Measurements from ENCODE around the gene NLRP7.
"Not testable (repeated sequence)": the region's sequence is repeated elsewhere in the genome, so short reads cannot be mapped to it uniquely, and the experiment has no call there.

The NLRP7 gene

DNA sequence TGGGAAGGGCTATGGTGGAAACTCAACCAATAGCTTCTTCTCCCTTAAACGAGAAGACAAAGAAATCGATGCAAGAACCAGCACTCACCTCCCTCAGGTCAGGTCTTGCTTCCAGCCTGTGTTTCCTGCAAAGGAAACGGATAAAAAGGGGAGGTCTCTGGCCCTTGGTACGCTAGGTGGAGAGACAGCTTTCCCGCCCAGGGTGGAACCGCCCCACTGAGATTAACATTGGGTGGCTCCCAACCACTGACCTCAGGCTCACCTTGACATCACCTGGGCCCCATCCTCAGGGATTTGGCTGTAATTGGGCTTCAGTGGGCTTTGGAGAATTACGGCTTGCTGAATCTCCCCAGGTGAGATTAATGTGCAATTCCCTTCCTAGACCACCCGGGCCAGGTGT is at the start of gene NLRP7:
TSS of gene NLRP7 (minus strand) at position 150 of the 400 bp plus-strand sequence.
- no peak for DNase-seq

DNA sequence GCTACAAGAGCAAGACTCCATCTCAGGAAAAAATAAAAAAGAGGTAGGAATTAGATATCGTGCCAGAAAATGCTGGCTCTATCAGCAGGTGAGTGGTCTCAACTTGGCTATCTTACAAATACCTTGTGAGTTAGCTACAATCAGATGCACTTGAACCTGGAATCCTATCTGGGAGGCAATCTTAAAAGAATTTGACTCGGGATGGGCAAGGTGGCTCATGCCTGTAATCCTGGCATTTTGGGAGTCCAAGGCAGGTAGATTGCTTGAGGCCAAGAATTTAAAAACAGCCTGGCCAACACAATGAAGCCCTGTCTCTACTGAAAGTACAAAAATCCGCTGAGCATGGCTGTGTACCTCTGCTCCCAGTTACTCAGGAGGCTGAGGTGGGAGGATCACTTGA is 48.2 kb upstream of the NLRP7 start:
- DNase-seq: no peak

DNA sequence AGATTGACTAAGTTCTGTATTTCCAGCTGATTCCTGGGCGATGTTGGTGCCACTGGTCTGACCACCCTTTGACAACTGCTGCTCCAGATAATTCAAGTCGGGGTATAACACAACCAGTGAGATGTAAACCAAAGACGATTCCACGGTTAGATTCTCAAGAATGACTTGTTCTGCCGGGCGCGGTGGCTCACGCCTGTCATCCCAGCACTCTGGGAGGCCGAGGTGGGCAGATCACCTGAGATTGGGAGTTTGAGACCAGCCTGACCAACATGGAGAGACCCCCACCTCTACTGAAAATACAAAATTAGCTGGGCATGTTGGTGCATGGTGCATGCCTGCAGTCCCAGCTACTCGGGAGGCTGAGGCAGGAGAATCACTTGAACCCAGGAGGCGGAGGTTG is 42.2 kb upstream of the NLRP7 start:
- not testable (repeated sequence) for DNase-seq

DNA sequence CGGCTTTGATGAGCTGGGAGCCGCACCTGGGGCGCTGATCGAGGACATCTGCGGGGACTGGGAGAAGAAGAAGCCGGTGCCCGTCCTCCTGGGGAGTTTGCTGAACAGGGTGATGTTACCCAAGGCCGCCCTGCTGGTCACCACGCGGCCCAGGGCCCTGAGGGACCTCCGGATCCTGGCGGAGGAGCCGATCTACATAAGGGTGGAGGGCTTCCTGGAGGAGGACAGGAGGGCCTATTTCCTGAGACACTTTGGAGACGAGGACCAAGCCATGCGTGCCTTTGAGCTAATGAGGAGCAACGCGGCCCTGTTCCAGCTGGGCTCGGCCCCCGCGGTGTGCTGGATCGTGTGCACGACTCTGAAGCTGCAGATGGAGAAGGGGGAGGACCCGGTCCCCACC is 35.2 kb upstream of the NLRP7 start:
- DNase-seq: not testable (repeated sequence)

DNA sequence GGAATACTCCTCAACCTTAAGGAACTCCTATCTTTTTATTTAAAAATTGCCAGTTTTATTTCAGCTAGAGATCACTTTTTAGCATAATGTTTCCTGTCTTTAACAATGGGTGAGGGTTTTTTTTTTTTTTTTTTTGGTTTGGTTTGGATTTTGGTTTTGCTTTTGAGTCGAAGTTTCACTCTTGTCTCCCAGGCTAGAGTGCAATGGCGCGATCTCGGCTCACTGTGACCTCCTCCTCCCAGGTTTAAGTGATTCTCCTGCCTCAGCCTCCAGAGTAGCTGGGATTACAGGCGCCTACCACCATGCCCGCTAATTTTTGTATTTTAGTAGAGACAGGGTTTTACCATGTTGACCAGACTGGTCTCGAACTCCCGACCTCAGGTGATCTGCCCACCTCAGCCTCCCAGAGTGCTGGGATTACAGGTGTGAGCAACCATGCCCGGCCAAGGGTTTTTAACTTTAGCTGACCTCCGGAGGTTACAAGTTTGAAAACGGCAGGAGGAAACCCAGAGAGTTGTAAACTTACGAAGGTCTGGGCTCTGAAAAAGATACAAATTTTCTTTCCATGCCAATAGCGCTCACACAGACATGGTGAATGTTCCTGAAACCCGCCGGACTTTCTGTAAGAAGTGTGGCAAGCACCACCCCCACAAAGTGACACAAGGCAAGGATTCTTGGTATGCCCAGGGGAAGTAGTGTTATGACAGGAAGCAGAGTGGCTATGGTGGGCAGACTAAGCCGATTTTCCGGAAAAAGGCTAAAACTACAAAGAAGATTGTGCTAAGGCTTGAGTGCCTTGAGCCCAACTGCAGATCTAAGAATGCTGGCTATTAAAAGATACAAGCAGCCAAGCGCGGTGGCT is 26.1 kb upstream of the NLRP7 start:
- DNase-seq: not testable (repeated sequence)

GRCh38 chr19:54971446-54971845 is 24.1 kb upstream of the NLRP7 start:
- not testable (repeated sequence) for DNase-seq

DNA sequence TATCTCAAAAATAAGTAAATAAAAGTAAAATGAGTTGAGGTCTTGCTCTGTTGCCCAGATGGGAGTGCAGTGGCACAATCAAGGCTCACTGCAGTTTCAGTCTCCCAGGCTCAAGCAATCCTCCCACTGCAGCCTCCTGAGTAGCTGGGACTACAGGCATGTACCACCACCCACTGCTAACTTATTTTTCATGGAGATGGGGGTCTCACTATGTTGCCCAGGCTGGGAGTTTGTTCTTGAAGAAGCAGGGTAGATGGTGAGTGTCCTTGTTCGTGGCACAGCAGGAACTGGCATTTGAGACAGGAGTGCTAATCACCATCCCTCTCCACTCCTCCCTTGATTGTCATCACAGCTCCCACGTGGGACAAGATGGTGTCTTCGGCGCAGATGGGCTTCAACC is 22.3 kb upstream of the NLRP7 start:
- no peak for DNase-seq

DNA sequence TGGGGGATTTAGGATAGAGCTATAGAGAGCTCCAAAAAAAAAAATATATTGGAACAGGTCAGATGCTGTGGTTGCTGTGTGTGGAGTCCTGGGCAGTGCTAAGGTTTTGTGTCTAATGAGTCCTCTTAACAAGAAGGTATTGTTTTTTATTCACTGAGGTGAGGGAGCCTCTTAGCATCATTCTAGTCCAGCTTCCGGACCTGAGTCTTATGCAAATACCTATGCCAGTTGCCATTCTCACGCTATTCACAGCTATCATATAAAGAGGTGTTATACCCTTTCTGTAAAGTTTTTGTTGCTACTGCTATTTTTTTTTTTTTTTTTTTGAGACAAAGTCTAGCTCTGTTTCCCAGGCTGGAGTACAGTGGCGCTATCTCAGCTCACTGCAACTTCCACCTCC is 20.3 kb upstream of the NLRP7 start:
- DNase-seq: no peak

- not testable (repeated sequence) for DNase-seq
These were observed 17.7 kb upstream of the NLRP7 start for GRCh38 chr19:54965055-54965454.

DNA sequence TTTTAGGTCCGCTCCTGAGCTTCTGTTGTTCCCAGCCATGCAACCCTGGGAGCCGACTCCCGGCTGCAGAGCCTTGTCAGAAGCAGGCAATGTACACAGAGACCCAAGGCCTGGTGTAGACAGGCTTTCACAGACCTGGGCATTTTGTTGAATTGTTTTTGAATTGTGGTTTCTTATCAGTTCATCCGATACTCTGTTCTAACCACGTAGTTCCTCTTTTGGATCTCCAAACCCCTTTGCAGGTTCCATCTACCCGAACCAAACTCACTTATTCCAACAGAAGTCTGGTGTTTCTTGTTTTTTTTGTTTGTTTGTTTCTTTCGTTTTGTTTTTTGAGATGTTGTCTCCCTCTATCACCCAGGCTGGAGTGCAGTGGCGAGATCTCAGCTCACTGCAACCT is 12.5 kb upstream of the NLRP7 start:
- no peak for DNase-seq

DNA sequence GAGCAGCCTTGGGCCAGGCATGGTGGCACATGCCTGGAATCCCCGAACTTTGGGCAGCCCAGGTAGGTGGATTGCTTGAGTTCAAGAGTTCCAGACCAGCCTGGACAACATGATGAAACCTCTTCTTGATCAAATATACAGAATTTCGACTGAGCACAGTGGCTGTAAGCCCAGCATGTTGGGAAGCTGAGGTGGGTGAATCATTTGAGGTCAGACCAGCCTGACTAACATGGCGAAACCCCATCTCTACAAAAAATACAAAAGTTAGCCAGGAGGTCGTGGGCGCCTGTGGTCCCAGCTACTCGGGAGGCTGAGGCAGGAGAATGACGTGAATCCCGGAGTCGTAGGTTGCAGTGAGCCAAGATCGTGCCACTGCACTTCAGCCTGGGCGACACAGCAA is 8.0 kb upstream of the NLRP7 start:
- no peak for DNase-seq

DNA sequence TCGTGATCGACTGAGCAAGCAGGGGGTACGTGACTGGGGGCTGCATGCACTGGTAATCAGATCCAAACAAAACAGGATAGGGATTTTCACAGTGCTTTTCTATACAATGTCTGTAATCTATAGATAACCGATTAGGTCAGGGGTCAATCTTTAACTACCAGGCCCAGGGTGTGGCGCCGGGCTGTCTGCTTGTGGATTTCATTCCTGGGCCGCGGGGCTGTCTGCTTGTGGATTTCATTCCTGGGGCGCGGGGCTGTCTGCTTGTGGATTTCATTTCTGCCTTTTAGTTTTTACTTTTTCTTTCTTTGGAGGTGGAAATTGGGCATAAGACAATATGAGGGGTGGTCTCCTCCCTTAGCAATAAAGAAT is 6.0 kb upstream of the NLRP7 start:
- DNase-seq: not testable (repeated sequence)

DNA sequence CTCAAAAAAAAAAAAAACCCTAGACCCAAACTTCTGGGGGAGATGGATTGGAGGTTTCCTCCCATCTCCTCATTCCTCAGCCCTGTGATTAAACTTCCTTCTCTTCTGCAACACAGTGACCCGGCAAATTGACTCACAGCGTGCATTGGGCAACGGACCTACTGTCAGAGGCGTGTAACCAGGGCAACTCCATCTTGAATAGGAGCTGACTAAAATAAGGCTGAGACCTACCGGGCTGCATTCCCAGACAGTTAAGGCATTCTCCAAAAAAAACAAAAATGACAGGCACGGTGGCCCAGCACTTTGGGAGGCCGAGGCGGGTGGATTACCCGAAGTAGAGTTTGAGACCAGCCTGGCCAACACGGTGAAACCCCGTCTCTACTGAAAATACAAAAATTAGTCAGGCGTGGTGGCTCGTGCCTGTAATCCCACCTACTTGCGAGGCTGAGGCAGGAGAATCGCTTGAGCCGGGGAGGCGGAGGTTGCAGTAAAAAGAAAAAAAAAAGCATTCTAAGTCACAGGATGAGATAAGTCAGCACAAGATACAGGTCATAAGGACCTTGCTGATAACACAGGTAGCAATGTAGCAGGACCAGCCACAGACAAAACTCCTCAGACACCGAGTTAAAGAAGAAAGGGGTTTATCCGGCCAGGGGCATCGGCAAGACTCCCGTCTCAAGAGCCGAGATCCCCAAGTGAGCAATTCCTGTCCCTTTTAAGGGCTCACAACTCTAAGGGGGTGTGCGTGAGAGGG is 5.4 kb upstream of the NLRP7 start:
- DNase-seq: no peak

GRCh38 chr19:54950580-54950979 is 3.2 kb upstream of the NLRP7 start:
- not testable (repeated sequence) for DNase-seq

DNA sequence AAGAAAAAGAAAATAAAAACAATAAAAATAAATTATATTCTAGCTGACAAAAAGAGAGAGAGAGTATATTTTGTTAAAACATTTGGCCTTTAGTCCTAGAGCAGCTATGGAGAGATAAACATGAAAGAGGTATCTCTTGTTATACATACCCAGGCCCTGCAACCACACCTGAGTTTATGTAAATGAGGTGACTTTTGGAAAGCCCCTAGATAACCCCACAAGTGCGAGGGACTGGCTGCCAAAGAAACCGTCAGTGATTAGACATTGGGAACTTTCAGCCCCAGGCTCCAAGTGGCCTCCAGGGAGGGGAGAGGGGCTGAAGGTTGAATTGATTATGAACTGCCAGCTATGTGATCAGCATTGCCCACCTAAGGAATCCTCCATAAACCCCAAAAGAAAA is 2.1 kb upstream of the NLRP7 start:
- no peak for DNase-seq

DNA sequence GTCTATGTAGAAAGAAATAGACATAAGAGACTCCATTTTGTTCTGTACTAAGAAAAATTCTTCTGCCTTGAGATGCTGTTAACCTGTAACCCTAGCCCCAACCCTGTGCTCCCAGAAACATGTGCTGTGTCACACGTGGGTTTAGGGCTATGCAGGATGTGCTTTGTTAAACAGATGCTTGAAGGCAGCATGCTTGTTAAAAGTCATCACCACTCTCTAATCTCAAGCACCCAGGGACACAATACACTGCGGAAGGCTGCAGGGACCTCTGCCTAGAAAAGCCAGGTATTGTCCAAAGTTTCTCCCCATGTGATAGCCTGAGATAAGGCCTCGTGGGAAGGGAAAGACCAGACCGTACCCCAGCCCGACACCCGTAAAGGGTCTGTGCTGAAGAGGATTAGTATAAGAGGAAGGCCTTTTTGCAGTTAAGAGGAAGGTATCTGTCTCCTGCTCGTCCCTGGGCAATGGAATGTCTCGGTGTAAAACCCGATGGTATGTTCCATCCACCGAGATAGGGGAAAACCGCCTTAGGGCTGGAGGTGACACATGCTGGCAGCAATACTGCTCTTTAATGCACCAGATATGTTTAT is 3.5 kb downstream of the NLRP7 start:
- DNase-seq: not testable (repeated sequence)

DNA sequence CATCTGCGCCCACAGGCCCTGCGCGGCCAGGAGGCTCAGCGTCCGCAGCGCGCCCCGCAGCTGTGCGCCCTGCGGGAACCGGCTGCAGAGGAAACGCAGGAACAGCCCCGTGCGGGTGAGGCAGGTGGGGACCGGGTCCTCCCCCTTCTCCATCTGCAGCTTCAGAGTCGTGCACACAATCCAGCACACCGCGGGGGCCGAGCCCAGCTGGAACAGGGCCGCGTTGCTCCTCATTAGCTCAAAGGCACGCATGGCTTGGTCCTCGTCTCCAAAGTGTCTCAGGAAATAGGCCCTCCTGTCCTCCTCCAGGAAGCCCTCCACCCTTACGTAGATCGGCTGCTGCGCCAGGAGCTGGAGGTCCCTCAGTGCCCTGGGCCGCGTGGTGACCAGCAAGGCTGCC is 7.8 kb downstream of the NLRP7 start:
- not testable (repeated sequence) for DNase-seq

DNA sequence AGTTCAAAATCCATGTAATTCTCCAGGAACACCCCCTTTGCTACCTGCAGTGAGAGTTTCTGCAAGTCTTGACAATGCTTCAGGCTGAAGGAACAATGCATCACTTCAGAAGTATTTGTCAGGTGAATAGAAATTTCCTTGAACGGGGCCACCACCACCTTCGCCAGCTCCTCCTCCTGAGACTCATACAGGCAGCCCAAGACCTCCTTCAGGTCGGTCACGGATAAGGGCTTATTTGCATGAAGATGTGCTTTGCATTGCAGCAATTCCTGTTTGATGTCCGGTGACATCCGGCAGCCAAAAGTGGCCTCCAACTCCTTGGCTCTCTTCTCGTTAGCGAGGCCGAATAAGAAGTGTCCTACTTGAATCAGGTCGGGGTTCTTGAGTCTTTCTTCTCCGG is 8.4 kb downstream of the NLRP7 start:
- no peak for DNase-seq

GRCh38 chr19:54937926-54938325 is 9.4 kb downstream of the NLRP7 start:
- no peak for DNase-seq

GRCh38 chr19:54928299-54928698 is 19.0 kb downstream of the NLRP7 start:
- no peak for DNase-seq

DNA sequence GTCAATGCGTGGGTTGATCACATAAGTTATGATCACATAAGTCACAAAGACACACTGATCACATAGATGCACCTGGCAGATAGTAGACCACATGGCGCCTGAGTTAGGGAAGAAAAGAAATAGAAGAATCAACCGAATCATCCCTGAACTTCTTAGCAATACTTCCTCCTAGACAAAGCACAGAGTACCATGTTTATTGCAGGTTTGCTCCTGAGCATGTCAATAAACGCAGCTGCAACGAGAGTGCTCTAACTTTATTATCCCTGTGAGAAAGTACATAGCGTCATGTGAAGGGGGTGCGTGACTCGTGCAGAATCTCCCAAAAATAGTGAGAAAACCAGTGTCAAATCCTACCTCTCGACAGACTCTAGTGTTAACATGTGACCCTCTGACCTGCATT is 24.1 kb downstream of the NLRP7 start:
- no peak for DNase-seq

DNA sequence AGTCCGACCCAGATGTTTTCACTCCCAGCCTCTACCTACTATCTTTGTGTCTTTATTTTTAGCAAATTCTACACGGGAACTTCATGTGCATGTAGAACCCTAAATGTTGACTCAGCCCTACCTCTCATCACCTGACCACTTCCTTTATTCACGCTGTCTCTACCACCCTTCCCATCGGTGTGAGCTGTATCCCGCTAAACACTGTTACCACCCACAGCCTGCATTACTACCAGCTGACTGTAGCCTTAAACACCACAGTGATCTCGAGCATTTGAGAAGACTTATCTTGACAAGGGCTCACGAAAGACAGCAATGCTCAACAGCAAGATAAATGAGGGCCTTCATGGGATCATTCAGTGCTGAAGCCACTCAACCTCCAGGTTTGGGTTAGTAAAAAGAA is 26.2 kb downstream of the NLRP7 start:
- no peak for DNase-seq

GRCh38 chr19:54919646-54920563 is 27.4 kb downstream of the NLRP7 start:
- DNase-seq: not testable (repeated sequence)
